Keratinocyte (primary cell): Measurements from ENCODE around the gene RUNX1. TPM values are rescaled to one million over a fixed set of nuclear protein-coding genes. Genes with fewer than 3 reads are reported as not detected.

Experiments
- DNase-seq: peaks from one replicate; pipeline ENCODE4 v3.0.0-alpha.2; 2011; ENCODE audit warnings: low read depth, missing footprints, low spot score
- FAIRE-seq: peaks from 2 replicates; lab custom pipeline; 2011; peaks lifted over from hg19 to GRCh38; lab: Jason Lieb, UNC
- H2AFZ ChIP-seq: 2 replicates; pipeline ENCODE4 v1.6.0; 2012; ENCODE audit warnings: low read length, control low read depth, inconsistent platforms; ENCODE audit not compliant: control insufficient read depth
- H3K27ac ChIP-seq: 2 replicates; pipeline ENCODE4 v1.5.1; 2011; ENCODE audit warnings: low read length; ENCODE audit not compliant: control insufficient read depth, insufficient read depth
- H3K27me3 ChIP-seq: 3 replicates; pipeline ENCODE4 v1.6.0; 2011; ENCODE audit warnings: low read length; ENCODE audit not compliant: control insufficient read depth, insufficient read depth; ENCODE audit errors: extremely low read depth
- H3K36me3 ChIP-seq, 2 experiments: 2 replicates in 1 of 2; 3 replicates in 1 of 2; pipeline ENCODE4 v1.5.1; 2011; ENCODE audit warnings: low read length in 2 of 2, mild to moderate bottlenecking in 1 of 2; ENCODE audit not compliant: control insufficient read depth in 2 of 2, insufficient read depth in 2 of 2; ENCODE audit errors: extremely low read depth in 1 of 2
- H3K4me1 ChIP-seq: 3 replicates; pipeline ENCODE4 v1.5.1; 2011; ENCODE audit warnings: low read length; ENCODE audit not compliant: control insufficient read depth, insufficient read depth; ENCODE audit errors: extremely low read depth
- H3K4me2 ChIP-seq: 3 replicates; pipeline ENCODE4 v1.6.0; 2011; ENCODE audit warnings: low read depth, low read length; ENCODE audit not compliant: control insufficient read depth, insufficient read depth; ENCODE audit errors: extremely low read depth
- H3K4me3 ChIP-seq, 3 experiments: fragments of 200-600 bp in 1 of 3; sonication (generic) in 1 of 3; 2 replicates in 2 of 3; 3 replicates in 1 of 3; pipeline ENCODE4 v1.5.1; 2011 to 2016; ENCODE audit warnings: low read length in 3 of 3, mild to moderate bottlenecking in 3 of 3, control low read depth in 2 of 3, inconsistent platforms in 1 of 3, low read depth in 1 of 3, mixed read lengths in 1 of 3, mixed run types in 1 of 3, moderate library complexity in 1 of 3; ENCODE audit not compliant: control insufficient read depth in 2 of 3, insufficient read depth in 2 of 3; ENCODE audit errors: extremely low read depth in 1 of 3
- H3K79me2 ChIP-seq: 2 replicates; pipeline ENCODE4 v1.6.0; 2012; ENCODE audit warnings: low read length; ENCODE audit not compliant: control insufficient read depth, insufficient read depth
- H3K9ac ChIP-seq: 3 replicates; pipeline ENCODE4 v1.6.0; 2011; ENCODE audit warnings: low read length; ENCODE audit not compliant: control insufficient read depth, insufficient read depth; ENCODE audit errors: extremely low read depth
- H3K9me1 ChIP-seq: 3 replicates; pipeline ENCODE4 v1.6.0; 2011; ENCODE audit warnings: low read length; ENCODE audit not compliant: control insufficient read depth, insufficient read depth; ENCODE audit errors: extremely low read depth
- H3K9me3 ChIP-seq: 2 replicates; pipeline ENCODE4 v1.5.1; 2012; ENCODE audit warnings: low read depth, low read length; ENCODE audit not compliant: control insufficient read depth
- H4K20me1 ChIP-seq: 3 replicates; pipeline ENCODE4 v1.6.0; 2011; ENCODE audit warnings: low read length; ENCODE audit not compliant: control insufficient read depth, insufficient read depth; ENCODE audit errors: extremely low read depth
- CTCF ChIP-seq, 3 experiments: IDR thresholded peaks in 1 of 3; conservative IDR thresholded peaks in 1 of 3; optimal IDR thresholded peaks in 1 of 3; 2 replicates in 2 of 3; 3 replicates in 1 of 3; pipeline versions ENCODE3 to v1.5.1; 2011; ENCODE audit warnings: low read length in 3 of 3, mild to moderate bottlenecking in 3 of 3, moderate library complexity in 2 of 3, control low read depth in 1 of 3, inconsistent platforms in 1 of 3; ENCODE audit not compliant: insufficient read depth in 2 of 3; ENCODE audit errors: extremely low read depth in 1 of 3
- EZH2 ChIP-seq: IDR thresholded peaks from one replicate; pipeline ENCODE4 v1.6.1; 2012; ENCODE audit warnings: inconsistent platforms, mild to moderate bottlenecking, low read length, moderate library complexity
- dilution Hi-C: fragments of 300-500 bp; cut with MboI; formaldehyde crosslinking; loops from one replicate; pipeline ENCODE4 v1.7.0; 2020; ENCODE audit warnings: low sequenced_read_pairs; ENCODE audit not compliant: extremely low pct_ligation_motif_present
- polyA plus RNA-seq, 5 experiments: library from polyadenylated mRNA; depleted of rRNA in 3 of 5; stranded (reverse) in 3 of 5; stranded (forward) in 1 of 5; unstranded in 1 of 5; fragments of >200 nt; gene quantifications; 1 replicate in 1 of 5; 2 replicates in 3 of 5; 3 replicates in 1 of 5; pipeline versions ENCODE4 v1.2.1 to v1.2.3, GENCODE V29; 2011 to 2012; ENCODE audit warnings: missing spikeins in 2 of 5, low read depth in 1 of 5, low replicate concordance in 1 of 5

RUNX1 gene
- polyA plus RNA-seq, 1 donor (not counting 4 experiments of a cell fraction or from before 2014, with no cell fraction given): 44.9 TPM

GRCh38 chr21:34830386-34831170, 218.5 kb downstream of the RUNX1 start:
- DNase-seq (no peak), FAIRE-seq (no peak)
- Histone ChIP-seq H3K27ac (no peak overlapping the region), H3K36me3 (peaks cover 47 to 67% of the 10 kb centered on the region in 2 experiments), H3K4me1 (no peaks in the 10 kb centered on the region), H2AFZ (no peak overlapping the region), H3K4me2 (no peak overlapping the region), H3K9me3 (no peaks in the 10 kb centered on the region), H3K79me2 (peaks cover 66% of the 10 kb centered on the region), H3K27me3 (no peaks in the 10 kb centered on the region), H3K4me3 (no peak overlapping the region), H3K9ac (no peak overlapping the region), H4K20me1 (peaks cover 9% of the 10 kb centered on the region), H3K9me1 (peaks cover 2% of the 10 kb centered on the region)
- no peak for TF ChIP-seq EZH2
- no peak for TF ChIP-seq CTCF (optimal IDR thresholded peaks at IDR 0.05 in 1 of 3, IDR thresholded peaks at IDR 0.05 in 1 of 3, conservative IDR thresholded peaks at IDR 0.05 in 1 of 3; ENCODE audit: extremely low read depth in 1 of 3, insufficient read depth in 2 of 3, low read length in 3 of 3)
- dilution Hi-C loops: no loop called here

- Histone ChIP-seq H3K27me3 (no peaks in the 10 kb centered on the region), H3K36me3 (peaks cover 40 to 64% of the 10 kb centered on the region in 2 experiments), H3K27ac (no peak overlapping the region), H3K9me3 (no peaks in the 10 kb centered on the region), H3K9me1 (peaks cover 2% of the 10 kb centered on the region), H3K79me2 (peaks cover 48% of the 10 kb centered on the region), H4K20me1 (peaks cover 2% of the 10 kb centered on the region), H3K9ac (no peak overlapping the region), H2AFZ (no peak overlapping the region), H3K4me3 (no peak overlapping the region), H3K4me2 (no peak overlapping the region), H3K4me1 (no peaks in the 10 kb centered on the region)
- DNase-seq (no peak), FAIRE-seq (no peak)
- dilution Hi-C loops: no loop called here
- TF ChIP-seq EZH2 (no peak), CTCF (optimal IDR thresholded peaks at IDR 0.05 in 1 of 3, IDR thresholded peaks at IDR 0.05 in 1 of 3, conservative IDR thresholded peaks at IDR 0.05 in 1 of 3; ENCODE audit: extremely low read depth in 1 of 3, insufficient read depth in 2 of 3, low read length in 3 of 3) (no peak)
Observed at GRCh38 chr21:34827445-34828235, 221.5 kb downstream of the RUNX1 start.
